A673 (cell line): ENCODE measurements around the gene EXOSC2. TPM values are rescaled to one million over a fixed set of nuclear protein-coding genes. Genes with fewer than 3 reads are reported as not detected.

Source experiments
- BruUV-seq: library from RNA; stranded (reverse); fragments of 400-500 nt; replicated peaks from 2 replicates; lab custom pipeline; 2021; lab: Mats Ljungman, UMichigan
- CTCF ChIA-PET: fragments of 300-600 bp; sonication (Branson Sonifier 250); formaldehyde crosslinking; loops from one replicate; lab custom pipeline; 2022; ENCODE audit warnings: antibody characterized with exemption; lab: Charles Lee
- POLR2A ChIA-PET: fragments of 300-600 bp; sonication (Branson Sonifier 250); formaldehyde crosslinking; loops from one replicate; lab custom pipeline; 2022; ENCODE audit warnings: antibody characterized with exemption; ENCODE audit not compliant: low non-redundant PET; lab: Charles Lee
- DNase-seq: peaks from one replicate; pipeline ENCODE4 v3.0.0-alpha.2; 2015; ENCODE audit warnings: low spot score
- H3K27ac ChIP-seq: fragments of 200-600 bp; sonication (generic); 2 replicates; pipeline ENCODE4 v1.5.1; 2016; ENCODE audit warnings: mixed run types, low read depth, mild to moderate bottlenecking, mixed read lengths, antibody characterized with exemption, low read length; ENCODE audit not compliant: poor library complexity, severe bottlenecking
- H3K27me3 ChIP-seq: fragments of 200-600 bp; sonication (generic); replicated peaks from 2 replicates; pipeline ENCODE4 v1.6.1; 2017; ENCODE audit warnings: mixed run types, low read depth, mild to moderate bottlenecking, mixed read lengths, antibody characterized with exemption, low read length; ENCODE audit not compliant: insufficient read depth, poor library complexity
- H3K36me3 ChIP-seq: fragments of 200-600 bp; sonication (generic); 2 replicates; pipeline ENCODE4 v1.6.1; 2016; ENCODE audit warnings: mixed run types, mild to moderate bottlenecking, mixed read lengths, antibody characterized with exemption, low read length; ENCODE audit not compliant: insufficient read depth, poor library complexity, severe bottlenecking
- H3K4me1 ChIP-seq: fragments of 200-600 bp; sonication (generic); 2 replicates; pipeline ENCODE4 v1.6.1; 2017; ENCODE audit warnings: mixed run types, mild to moderate bottlenecking, mixed read lengths, antibody characterized with exemption, low read length; ENCODE audit not compliant: insufficient read depth, poor library complexity, severe bottlenecking
- H3K4me3 ChIP-seq: fragments of 200-600 bp; sonication (generic); 2 replicates; pipeline ENCODE4 v1.5.1; 2016; ENCODE audit warnings: low read depth, mixed run types, mild to moderate bottlenecking, mixed read lengths, low read length; ENCODE audit not compliant: poor library complexity, severe bottlenecking
- H3K9me3 ChIP-seq: fragments of 200-600 bp; sonication (generic); 2 replicates; pipeline ENCODE4 v1.6.1; 2016; ENCODE audit warnings: mixed run types, low read depth, mild to moderate bottlenecking, mixed read lengths, antibody characterized with exemption, low read length; ENCODE audit not compliant: poor library complexity, severe bottlenecking
- CTCF ChIP-seq: fragments of 300-800, 200-600 bp; sonication (generic); conservative IDR thresholded peaks from 2 replicates; pipeline ENCODE4 v1.5.1; 2017; ENCODE audit warnings: low read depth, mild to moderate bottlenecking, antibody characterized with exemption, low read length, moderate library complexity, mixed read lengths
- EZH2 ChIP-seq: fragments of 200-600 bp; sonication (generic); IDR thresholded peaks from 2 replicates; pipeline ENCODE4 v1.6.1; 2017; ENCODE audit warnings: borderline replicate concordance, low read depth, mild to moderate bottlenecking, mixed read lengths, antibody characterized with exemption, low read length; ENCODE audit not compliant: poor library complexity, severe bottlenecking
- intact Hi-C: fragments of 100-400 bp; cut with micrococcal nuclease; formaldehyde crosslinking; loops from one replicate; pipeline ENCODE4 v1.10.0; 2022; ENCODE audit not compliant: unreplicated experiment
- total RNA-seq: library from RNA; stranded (reverse); gene quantifications from 2 replicates; pipeline ENCODE4 v1.2.3, GENCODE V29; 2021

Gene EXOSC2
- total RNA-seq, 1 experiment from 2014 or later: 109 TPM

GRCh38 chr9:130660326-130660682 lies 33.3 kb upstream of the EXOSC2 start:
- peaks cover 98% of the 10 kb centered on the region for H3K27me3 ChIP-seq
- POLR2A ChIA-PET: no interaction called here

GRCh38 chr9:130660683-130661450 lies 32.7 kb upstream of the EXOSC2 start:
- POLR2A ChIA-PET: no interaction called here
- H3K36me3 ChIP-seq: no peaks in the 10 kb centered on the region
- intact Hi-C loops: no loop called here
- peak overlapping the region; percentile 21 for H3K4me3 ChIP-seq
- CTCF ChIA-PET: no interaction called here
- no peak overlapping the region for H3K27ac ChIP-seq
- H3K4me1 ChIP-seq: peaks cover 28% of the 10 kb centered on the region
- no peaks in the 10 kb centered on the region for H3K9me3 ChIP-seq
- TF ChIP-seq CTCF (no peak), EZH2 (peak; percentile 96)
- peaks cover 99% of the 10 kb centered on the region for H3K27me3 ChIP-seq
- BruUV-seq: no TSS peak
- no peak for DNase-seq

More at GRCh38 chr9:130660326-130660682, 33.3 kb upstream of the EXOSC2 start:
- no peak overlapping the region for H3K27ac ChIP-seq
- H3K36me3 ChIP-seq: no peaks in the 10 kb centered on the region
- H3K4me3 ChIP-seq: peak overlapping the region; percentile 21
- peaks cover 23% of the 10 kb centered on the region for H3K4me1 ChIP-seq
- BruUV-seq: no TSS peak
- CTCF ChIA-PET: interaction anchor here (0.6 kb wide), 1 partner anchor 229 kb away, joined by 3 read pairs; no protein-coding TSS in a partner anchor
- intact Hi-C loops: no loop called here
- no peak for TF ChIP-seq EZH2
- TF ChIP-seq CTCF: no peak
- DNase-seq: no peak
- H3K9me3 ChIP-seq: no peaks in the 10 kb centered on the region

- no peaks in the 10 kb centered on the region for H3K9me3 ChIP-seq
- no peak for DNase-seq
- H3K4me1 ChIP-seq: peaks cover 31% of the 10 kb centered on the region
- no peak overlapping the region for H3K27ac ChIP-seq
- ChIA-PET CTCF (no interaction called here), POLR2A (no interaction called here)
- peaks cover 99% of the 10 kb centered on the region for H3K27me3 ChIP-seq
- H3K4me3 ChIP-seq: no peak overlapping the region
- intact Hi-C loops: no loop called here
- no peak for TF ChIP-seq CTCF
- H3K36me3 ChIP-seq: no peaks in the 10 kb centered on the region
- no TSS peak for BruUV-seq
These were observed 32.0 kb upstream of the EXOSC2 start for GRCh38 chr9:130661451-130662098.
